Neural progenitor cell (in vitro differentiated cells): ENCODE results near the gene CGB2. TPM values are rescaled to one million over a fixed set of nuclear protein-coding genes. Genes with fewer than 3 reads are reported as not detected.

Experiments used
- DNase-seq: peaks from one replicate; pipeline ENCODE4 v3.0.0-alpha.2; 2016; ENCODE audit warnings: low spot score
- H2AFZ ChIP-seq: fragments of 200-600 bp; sonication (generic); replicated peaks from 2 replicates; pipeline ENCODE4 v1.6.1; 2016; ENCODE audit warnings: antibody characterized with exemption
- H3F3A ChIP-seq: fragments of 200-600 bp; sonication (generic); 2 replicates; pipeline ENCODE4 v1.6.1; 2016; ENCODE audit warnings: antibody characterized with exemption, low read depth
- H3K27ac ChIP-seq: fragments of 200-600 bp; sonication (generic); 2 replicates; pipeline ENCODE4 v1.5.1; 2016; ENCODE audit warnings: mild to moderate bottlenecking
- H3K27me3 ChIP-seq: fragments of 200-600 bp; sonication (generic); 2 replicates; pipeline ENCODE4 v1.6.1; 2016; ENCODE audit warnings: mild to moderate bottlenecking, moderate library complexity
- H3K36me3 ChIP-seq: fragments of 200-600 bp; sonication (generic); 2 replicates; pipeline ENCODE4 v1.5.1; 2016
- H3K4me1 ChIP-seq: fragments of 200-600 bp; sonication (generic); 2 replicates; pipeline ENCODE4 v1.6.1; 2016; ENCODE audit warnings: mixed run types
- H3K4me2 ChIP-seq: fragments of 200-600 bp; sonication (generic); 2 replicates; pipeline ENCODE4 v1.6.1; 2016
- H3K4me3 ChIP-seq: fragments of 200-600 bp; sonication (generic); 2 replicates; pipeline ENCODE4 v1.5.1; 2016
- H3K79me2 ChIP-seq: fragments of 200-600 bp; sonication (generic); 2 replicates; pipeline ENCODE4 v1.6.1; 2016; ENCODE audit warnings: low read depth
- H3K9ac ChIP-seq: fragments of 200-600 bp; sonication (generic); 2 replicates; pipeline ENCODE4 v1.6.1; 2016
- H3K9me3 ChIP-seq: fragments of 200-600 bp; sonication (generic); 2 replicates; pipeline ENCODE4 v1.5.1; 2016; ENCODE audit warnings: low read depth
- H4K20me1 ChIP-seq: fragments of 200-600 bp; sonication (generic); 2 replicates; pipeline ENCODE4 v1.6.1; 2016; ENCODE audit warnings: low read depth
- H3K27ac Mint-ChIP-seq: 3 replicates; pipeline ENCODE4 v1.8.0; 2021; ENCODE audit warnings: mixed read lengths
- H3K27me3 Mint-ChIP-seq: 2 replicates; pipeline ENCODE4 v1.8.0; 2022; ENCODE audit warnings: low read depth, mild to moderate bottlenecking, inconsistent platforms, moderate library complexity, mixed read lengths; ENCODE audit not compliant: insufficient read depth
- H3K36me3 Mint-ChIP-seq: 3 replicates; pipeline ENCODE4 v1.8.0; 2021; ENCODE audit warnings: mixed read lengths
- H3K4me1 Mint-ChIP-seq: 3 replicates; pipeline ENCODE4 v1.8.0; 2021; ENCODE audit warnings: mixed read lengths
- H3K4me3 Mint-ChIP-seq: 3 replicates; pipeline ENCODE4 v1.8.0; 2021; ENCODE audit warnings: mild to moderate bottlenecking, moderate library complexity, mixed read lengths
- H3K9me3 Mint-ChIP-seq: 3 replicates; pipeline ENCODE4 v1.8.0; 2020; ENCODE audit warnings: mixed read lengths
- EZH2 ChIP-seq: fragments of 200-600 bp; sonication (generic); IDR thresholded peaks from 2 replicates; pipeline ENCODE4 v1.6.1; 2017; ENCODE audit warnings: antibody characterized with exemption, mild to moderate bottlenecking, moderate library complexity
- EZH2phosphoT487 ChIP-seq: fragments of 200-600 bp; sonication (generic); IDR thresholded peaks from 2 replicates; pipeline ENCODE4 v1.6.1; 2017; ENCODE audit warnings: antibody characterized with exemption
- total RNA-seq: library from RNA; depleted of rRNA; stranded (reverse); fragments of >200 nt; gene quantifications from 2 replicates; pipeline ENCODE4 v1.2.3, GENCODE V29; 2015; ENCODE audit warnings: low replicate concordance
- TF ChIP-seq, protein P1 (sequence below): fragments of 200-600 bp; sonication (generic); IDR thresholded peaks from 2 replicates; pipeline ENCODE4 v1.5.1; 2017; ENCODE audit warnings: antibody characterized with exemption, mild to moderate bottlenecking

Gene CGB2
- total RNA-seq, 1 donor from 2014 or later, result not detected

- Histone ChIP-seq H3K9me3 (no peaks in the 10 kb centered on the region), H3K4me3 (peak within 1 kb of the TSS; percentile 91), H3K4me1 (peaks cover 16% of the 10 kb centered on the region), H3K79me2 (peaks cover 76% of the 10 kb centered on the region), H4K20me1 (peaks cover 29% of the 10 kb centered on the region), H3F3A (peaks cover 17% of the 10 kb centered on the region), H3K4me2 (peak within 1 kb of the TSS; percentile 99), H3K9ac (peak within 1 kb of the TSS; percentile 80), H2AFZ (peak within 1 kb of the TSS; percentile 53), H3K27ac (peak within 1 kb of the TSS; percentile 54), H3K36me3 (no peaks in the 10 kb centered on the region), H3K27me3 (no peaks in the 10 kb centered on the region)
- DNase-seq, result peak; percentile 100
- Mint-ChIP-seq H3K4me1 (peaks cover 22% of the 10 kb centered on the region), H3K36me3 (peaks cover 9% of the 10 kb centered on the region), H3K9me3 (no peaks in the 10 kb centered on the region), H3K4me3 (peak within 1 kb of the TSS; percentile 100), H3K27ac (peak within 1 kb of the TSS; percentile 96), H3K27me3 (peaks cover 4% of the 10 kb centered on the region)
- TF ChIP-seq EZH2 (no peak), EZH2phosphoT487 (no peak)
- TF ChIP-seq, protein P1, sequence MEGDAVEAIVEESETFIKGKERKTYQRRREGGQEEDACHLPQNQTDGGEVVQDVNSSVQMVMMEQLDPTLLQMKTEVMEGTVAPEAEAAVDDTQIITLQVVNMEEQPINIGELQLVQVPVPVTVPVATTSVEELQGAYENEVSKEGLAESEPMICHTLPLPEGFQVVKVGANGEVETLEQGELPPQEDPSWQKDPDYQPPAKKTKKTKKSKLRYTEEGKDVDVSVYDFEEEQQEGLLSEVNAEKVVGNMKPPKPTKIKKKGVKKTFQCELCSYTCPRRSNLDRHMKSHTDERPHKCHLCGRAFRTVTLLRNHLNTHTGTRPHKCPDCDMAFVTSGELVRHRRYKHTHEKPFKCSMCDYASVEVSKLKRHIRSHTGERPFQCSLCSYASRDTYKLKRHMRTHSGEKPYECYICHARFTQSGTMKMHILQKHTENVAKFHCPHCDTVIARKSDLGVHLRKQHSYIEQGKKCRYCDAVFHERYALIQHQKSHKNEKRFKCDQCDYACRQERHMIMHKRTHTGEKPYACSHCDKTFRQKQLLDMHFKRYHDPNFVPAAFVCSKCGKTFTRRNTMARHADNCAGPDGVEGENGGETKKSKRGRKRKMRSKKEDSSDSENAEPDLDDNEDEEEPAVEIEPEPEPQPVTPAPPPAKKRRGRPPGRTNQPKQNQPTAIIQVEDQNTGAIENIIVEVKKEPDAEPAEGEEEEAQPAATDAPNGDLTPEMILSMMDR, result peak; percentile 91
Observed at GRCh38 chr19:48993175-48994034, 38.3 kb upstream of the CGB2 start, which contains the start of the genes GYS1 and RUVBL2. TSS of gene GYS1 (minus strand) at chr19:48993309. CDS start at chr19:48993112, 197 bp downstream. TSS of gene RUVBL2 (plus strand) at chr19:48993887. CDS start at chr19:48993912, 25 bp downstream.

- Mint-ChIP-seq H3K36me3 (peaks cover 4% of the 10 kb centered on the region), H3K4me3 (peak overlapping the region; percentile 100), H3K27me3 (peaks cover 4% of the 10 kb centered on the region), H3K9me3 (no peaks in the 10 kb centered on the region), H3K27ac (peak overlapping the region; percentile 96), H3K4me1 (peaks cover 23% of the 10 kb centered on the region)
- no peak overlapping the region for H2AFZ ChIP-seq
- peaks cover 76% of the 10 kb centered on the region for H3K79me2 ChIP-seq
- no peaks in the 10 kb centered on the region for H3K27me3 ChIP-seq
- peak overlapping the region; percentile 91 for H3K4me3 ChIP-seq
- TF ChIP-seq, protein P1, result no peak
- no peak for DNase-seq
- H3K9ac ChIP-seq, result peak overlapping the region; percentile 80
- H3K27ac ChIP-seq, result no peak overlapping the region
- peak overlapping the region; percentile 99 for H3K4me2 ChIP-seq
- no peaks in the 10 kb centered on the region for H3K9me3 ChIP-seq
- H3F3A ChIP-seq, result peaks cover 17% of the 10 kb centered on the region
- H3K4me1 ChIP-seq, result peaks cover 16% of the 10 kb centered on the region
- H4K20me1 ChIP-seq, result peaks cover 35% of the 10 kb centered on the region
- no peaks in the 10 kb centered on the region for H3K36me3 ChIP-seq
Observed at GRCh38 chr19:48994035-48994386, 37.7 kb upstream of the CGB2 start.

DNA sequence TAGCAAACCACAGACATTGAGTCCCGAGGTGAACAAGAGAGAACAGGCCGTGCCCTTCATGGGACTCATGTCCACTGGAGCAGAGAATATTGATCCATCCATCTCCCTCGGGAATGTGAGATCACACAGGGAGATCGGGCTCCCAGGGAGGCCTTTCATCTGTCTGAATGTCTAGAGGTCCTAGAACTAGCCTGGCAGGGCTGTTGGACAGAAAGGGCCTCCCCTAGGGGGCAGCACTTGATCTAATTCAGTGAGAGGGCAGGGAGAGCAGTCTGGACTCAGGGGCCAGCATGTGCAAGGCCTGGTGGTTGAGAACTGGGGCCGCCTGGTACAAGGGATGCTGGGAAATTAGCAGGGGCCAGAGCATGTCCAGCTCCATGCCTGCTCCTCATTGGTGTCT lies 33.7 kb upstream of the CGB2 start:
- Mint-ChIP-seq H3K4me3 (no peak overlapping the region), H3K9me3 (no peaks in the 10 kb centered on the region), H3K4me1 (peaks cover 25% of the 10 kb centered on the region), H3K27me3 (peaks cover 4% of the 10 kb centered on the region), H3K27ac (no peak overlapping the region), H3K36me3 (no peaks in the 10 kb centered on the region)
- Histone ChIP-seq H3K4me3 (no peak overlapping the region), H3K9ac (no peak overlapping the region), H4K20me1 (peaks cover 23% of the 10 kb centered on the region), H2AFZ (no peak overlapping the region), H3K4me1 (peaks cover 11% of the 10 kb centered on the region), H3K79me2 (peaks cover 56% of the 10 kb centered on the region), H3K9me3 (no peaks in the 10 kb centered on the region), H3K27ac (no peak overlapping the region), H3K36me3 (no peaks in the 10 kb centered on the region), H3F3A (peaks cover 16% of the 10 kb centered on the region), H3K4me2 (no peak overlapping the region), H3K27me3 (no peaks in the 10 kb centered on the region)
- TF ChIP-seq, protein P1, result peak; percentile 63
- TF ChIP-seq EZH2 (no peak), EZH2phosphoT487 (no peak)
- DNase-seq, result peak; percentile 88
